HEK293 (cell line): ENCODE data around the gene CD68.
A peak's percentile ranks its signal among the peaks of the same experiment; 100 is the strongest.

Source experiments
- BCL11B ChIP-seq: fragments of 450-650 bp; formaldehyde crosslinking; IDR thresholded peaks from 2 replicates; pipeline ENCODE4 v1.5.1; 2016; ENCODE audit warnings: low read depth, missing biosample characterization, missing genetic modification characterization
- GLI4 ChIP-seq: fragments of 450-650 bp; formaldehyde crosslinking; IDR thresholded peaks from 2 replicates; pipeline ENCODE4 v1.5.1; 2016; ENCODE audit warnings: missing biosample characterization, missing genetic modification characterization
- KLF7 ChIP-seq: fragments of 450-650 bp; formaldehyde crosslinking; IDR thresholded peaks from 2 replicates; pipeline ENCODE4 v1.5.1; 2016; ENCODE audit warnings: missing biosample characterization, missing genetic modification characterization, borderline replicate concordance
- SALL2 ChIP-seq: fragments of 450-650 bp; formaldehyde crosslinking; IDR thresholded peaks from 2 replicates; pipeline ENCODE4 v1.5.0; 2017; ENCODE audit warnings: missing biosample characterization, mild to moderate bottlenecking, missing genetic modification characterization, borderline replicate concordance
- SP2 ChIP-seq: fragments of 450-650 bp; formaldehyde crosslinking; IDR thresholded peaks from 2 replicates; pipeline ENCODE4 v1.5.1; 2016; ENCODE audit warnings: missing biosample characterization, missing genetic modification characterization
- SP3 ChIP-seq: fragments of 450-650 bp; formaldehyde crosslinking; IDR thresholded peaks from 2 replicates; pipeline ENCODE4 v1.5.1; 2016; ENCODE audit warnings: missing biosample characterization, missing genetic modification characterization
- SP7 ChIP-seq: fragments of 450-650 bp; formaldehyde crosslinking; IDR thresholded peaks from 2 replicates; pipeline ENCODE4 v1.5.1; 2016; ENCODE audit warnings: missing biosample characterization, missing genetic modification characterization
- YY1 ChIP-seq: fragments of 450-650 bp; formaldehyde crosslinking; IDR thresholded peaks from 2 replicates; pipeline ENCODE4 v1.5.1; 2018; ENCODE audit warnings: missing biosample characterization, missing genetic modification characterization
- ZBTB21 ChIP-seq: fragments of 450-650 bp; formaldehyde crosslinking; IDR thresholded peaks from 2 replicates; pipeline ENCODE4 v1.5.1; 2017; ENCODE audit warnings: missing biosample characterization, missing genetic modification characterization
- ZBTB48 ChIP-seq: fragments of 450-650 bp; formaldehyde crosslinking; IDR thresholded peaks from 2 replicates; pipeline ENCODE4 v1.5.1; 2016; ENCODE audit warnings: missing biosample characterization, missing genetic modification characterization
- ZFP41 ChIP-seq: fragments of 450-650 bp; formaldehyde crosslinking; IDR thresholded peaks from 2 replicates; pipeline ENCODE4 v1.5.1; 2016; ENCODE audit warnings: missing biosample characterization, missing genetic modification characterization, borderline replicate concordance
- ZIC2 ChIP-seq: fragments of 450-650 bp; formaldehyde crosslinking; IDR thresholded peaks from 2 replicates; pipeline ENCODE4 v1.5.1; 2016; ENCODE audit warnings: missing biosample characterization, missing genetic modification characterization
- ZNF133 ChIP-seq: fragments of 450-650 bp; formaldehyde crosslinking; IDR thresholded peaks from 2 replicates; pipeline ENCODE4 v1.5.1; 2016; ENCODE audit warnings: missing biosample characterization, missing genetic modification characterization
- ZNF140 ChIP-seq: fragments of 450-650 bp; formaldehyde crosslinking; IDR thresholded peaks from 2 replicates; pipeline ENCODE4 v1.5.1; 2016; ENCODE audit warnings: missing biosample characterization, missing genetic modification characterization
- ZNF155 ChIP-seq: fragments of 450-650 bp; formaldehyde crosslinking; IDR thresholded peaks from 2 replicates; pipeline ENCODE4 v1.5.1; 2016; ENCODE audit warnings: missing biosample characterization, missing genetic modification characterization
- ZNF175 ChIP-seq: fragments of 450-650 bp; formaldehyde crosslinking; IDR thresholded peaks from 2 replicates; pipeline ENCODE4 v1.5.1; 2016; ENCODE audit warnings: missing biosample characterization, missing genetic modification characterization
- ZNF2 ChIP-seq: fragments of 450-650 bp; formaldehyde crosslinking; IDR thresholded peaks from 2 replicates; pipeline ENCODE4 v1.5.1; 2016; ENCODE audit warnings: missing biosample characterization, missing genetic modification characterization
- ZNF239 ChIP-seq: fragments of 450-650 bp; formaldehyde crosslinking; IDR thresholded peaks from 2 replicates; pipeline ENCODE4 v1.5.1; 2016; ENCODE audit warnings: missing biosample characterization, missing genetic modification characterization
- ZNF292 ChIP-seq: fragments of 450-650 bp; formaldehyde crosslinking; IDR thresholded peaks from 2 replicates; pipeline ENCODE4 v1.5.1; 2016; ENCODE audit warnings: low read depth, missing biosample characterization, missing genetic modification characterization, borderline replicate concordance
- ZNF354C ChIP-seq: fragments of 450-650 bp; formaldehyde crosslinking; IDR thresholded peaks from 2 replicates; pipeline ENCODE4 v1.5.1; 2016; ENCODE audit warnings: missing biosample characterization, missing genetic modification characterization, low read depth, borderline replicate concordance
- ZNF391 ChIP-seq: fragments of 450-650 bp; formaldehyde crosslinking; IDR thresholded peaks from 2 replicates; pipeline ENCODE4 v1.5.1; 2016; ENCODE audit warnings: low read depth, missing biosample characterization, missing genetic modification characterization, borderline replicate concordance
- ZNF394 ChIP-seq: fragments of 450-650 bp; formaldehyde crosslinking; IDR thresholded peaks from 2 replicates; pipeline ENCODE4 v1.5.1; 2016; ENCODE audit warnings: missing biosample characterization, missing genetic modification characterization, mild to moderate bottlenecking, moderate library complexity, borderline replicate concordance
- ZNF423 ChIP-seq: fragments of 450-650 bp; formaldehyde crosslinking; IDR thresholded peaks from 2 replicates; pipeline ENCODE4 v1.5.1; 2016; ENCODE audit warnings: missing biosample characterization, missing genetic modification characterization
- ZNF513 ChIP-seq: fragments of 450-650 bp; IDR thresholded peaks from 2 replicates; pipeline ENCODE4 v1.5.1; 2018; ENCODE audit warnings: missing biosample characterization, missing genetic modification characterization
- ZNF560 ChIP-seq: fragments of 450-650 bp; formaldehyde crosslinking; IDR thresholded peaks from 2 replicates; pipeline ENCODE4 v1.5.1; 2017; ENCODE audit warnings: missing biosample characterization, missing genetic modification characterization, borderline replicate concordance
- ZNF600 ChIP-seq: fragments of 450-650 bp; formaldehyde crosslinking; IDR thresholded peaks from 2 replicates; pipeline ENCODE4 v1.5.1; 2016; ENCODE audit warnings: missing biosample characterization, missing genetic modification characterization
- ZNF610 ChIP-seq: fragments of 450-650 bp; formaldehyde crosslinking; IDR thresholded peaks from 2 replicates; pipeline ENCODE4 v1.5.1; 2016; ENCODE audit warnings: missing biosample characterization, missing genetic modification characterization, borderline replicate concordance
- ZNF629 ChIP-seq: fragments of 450-650 bp; formaldehyde crosslinking; IDR thresholded peaks from 2 replicates; pipeline ENCODE4 v1.5.1; 2017; ENCODE audit warnings: missing biosample characterization, missing genetic modification characterization
- ZNF654 ChIP-seq: fragments of 450-650 bp; formaldehyde crosslinking; IDR thresholded peaks from 2 replicates; pipeline ENCODE4 v1.5.1; 2016; ENCODE audit warnings: low read depth, missing biosample characterization, missing genetic modification characterization
- ZNF76 ChIP-seq: fragments of 450-650 bp; formaldehyde crosslinking; IDR thresholded peaks from 2 replicates; pipeline ENCODE4; 2016; ENCODE audit warnings: low read depth, missing biosample characterization, missing genetic modification characterization, borderline replicate concordance
- ZNF776 ChIP-seq: fragments of 450-650 bp; formaldehyde crosslinking; IDR thresholded peaks from 2 replicates; pipeline ENCODE4 v1.5.0; 2017; ENCODE audit warnings: missing biosample characterization, missing genetic modification characterization, borderline replicate concordance
- TF ChIP-seq, protein P1 (sequence below): fragments of 450-650 bp; formaldehyde crosslinking; IDR thresholded peaks from 2 replicates; pipeline ENCODE4 v1.5.1; 2016; ENCODE audit warnings: missing biosample characterization, missing genetic modification characterization
- TF ChIP-seq, protein P2 (sequence below): fragments of 450-650 bp; formaldehyde crosslinking; IDR thresholded peaks from 2 replicates; pipeline ENCODE4 v1.5.1; 2016; ENCODE audit warnings: missing biosample characterization, missing genetic modification characterization
- TF ChIP-seq, protein P3 (sequence below): fragments of 450-650 bp; formaldehyde crosslinking; IDR thresholded peaks from 2 replicates; pipeline ENCODE4 v1.5.1; 2016; ENCODE audit warnings: missing biosample characterization, missing genetic modification characterization

Gene CD68

DNA sequence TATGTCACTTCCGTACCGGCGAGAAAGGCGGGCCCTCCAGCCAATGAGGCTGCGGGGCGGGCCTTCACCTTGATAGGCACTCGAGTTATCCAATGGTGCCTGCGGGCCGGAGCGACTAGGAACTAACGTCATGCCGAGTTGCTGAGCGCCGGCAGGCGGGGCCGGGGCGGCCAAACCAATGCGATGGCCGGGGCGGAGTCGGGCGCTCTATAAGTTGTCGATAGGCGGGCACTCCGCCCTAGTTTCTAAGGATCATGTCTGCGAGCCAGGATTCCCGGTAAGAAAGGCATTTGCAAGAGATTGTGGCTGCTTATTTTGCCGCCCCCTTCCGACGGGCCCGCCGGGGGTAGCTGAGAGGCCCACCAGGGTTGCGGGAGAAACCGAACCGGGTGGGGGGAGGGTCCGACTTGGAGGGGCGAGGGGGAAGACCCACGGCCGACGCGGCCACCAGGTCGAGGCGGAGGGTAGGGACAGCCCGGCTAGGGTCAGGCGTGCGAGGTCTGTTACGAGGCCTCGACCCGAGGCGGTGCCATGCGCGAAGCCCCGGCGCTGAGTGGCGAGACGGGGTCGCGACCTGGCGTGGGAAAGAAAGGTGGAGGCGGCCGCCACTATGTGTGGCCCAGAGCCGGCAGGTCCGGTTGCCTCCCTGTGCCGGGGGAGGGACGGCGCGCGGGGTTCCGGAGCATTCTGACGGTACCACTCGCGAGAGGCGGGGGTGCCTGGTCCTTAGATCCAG, 6.7 kb upstream of the CD68 start (continued):
- no peak for TF ChIP-seq ZNF354C (tag by site-specific recombination)
- TF ChIP-seq SP7 (tag by site-specific recombination): no peak; the same call in none of the 2 replicates
- no peak for TF ChIP-seq ZNF133 (tag by site-specific recombination)
- no peak for TF ChIP-seq ZNF155 (tag by site-specific recombination)
- no peak for TF ChIP-seq ZNF776
- no peak for TF ChIP-seq ZIC2 (tag by site-specific recombination)
- TF ChIP-seq ZNF239 (tag by site-specific recombination): no peak
- peak; percentile 55 for TF ChIP-seq ZNF394 (tag by site-specific recombination)
- TF ChIP-seq ZNF513 (tag by site-specific recombination): no peak
- no peak for TF ChIP-seq ZNF292
- TF ChIP-seq ZNF654 (tag by site-specific recombination): no peak
- peak; percentile 65; the same call in 1 of the 2 replicates for TF ChIP-seq ZFP41
- TF ChIP-seq ZNF610 (tag by site-specific recombination): 0 out of 2 replicates have a peak, but pooled peaks have one; percentile 45
- TF ChIP-seq BCL11B (tag by site-specific recombination): no peak
- no peak for TF ChIP-seq SALL2
- peak; percentile 97 for TF ChIP-seq SP2 (tag by site-specific recombination)
- no peak for TF ChIP-seq ZNF600 (tag by site-specific recombination)
- no peak for TF ChIP-seq ZNF175 (tag by site-specific recombination)
- no peak for TF ChIP-seq ZNF76 (tag by site-specific recombination)
- TF ChIP-seq, protein P1, sequence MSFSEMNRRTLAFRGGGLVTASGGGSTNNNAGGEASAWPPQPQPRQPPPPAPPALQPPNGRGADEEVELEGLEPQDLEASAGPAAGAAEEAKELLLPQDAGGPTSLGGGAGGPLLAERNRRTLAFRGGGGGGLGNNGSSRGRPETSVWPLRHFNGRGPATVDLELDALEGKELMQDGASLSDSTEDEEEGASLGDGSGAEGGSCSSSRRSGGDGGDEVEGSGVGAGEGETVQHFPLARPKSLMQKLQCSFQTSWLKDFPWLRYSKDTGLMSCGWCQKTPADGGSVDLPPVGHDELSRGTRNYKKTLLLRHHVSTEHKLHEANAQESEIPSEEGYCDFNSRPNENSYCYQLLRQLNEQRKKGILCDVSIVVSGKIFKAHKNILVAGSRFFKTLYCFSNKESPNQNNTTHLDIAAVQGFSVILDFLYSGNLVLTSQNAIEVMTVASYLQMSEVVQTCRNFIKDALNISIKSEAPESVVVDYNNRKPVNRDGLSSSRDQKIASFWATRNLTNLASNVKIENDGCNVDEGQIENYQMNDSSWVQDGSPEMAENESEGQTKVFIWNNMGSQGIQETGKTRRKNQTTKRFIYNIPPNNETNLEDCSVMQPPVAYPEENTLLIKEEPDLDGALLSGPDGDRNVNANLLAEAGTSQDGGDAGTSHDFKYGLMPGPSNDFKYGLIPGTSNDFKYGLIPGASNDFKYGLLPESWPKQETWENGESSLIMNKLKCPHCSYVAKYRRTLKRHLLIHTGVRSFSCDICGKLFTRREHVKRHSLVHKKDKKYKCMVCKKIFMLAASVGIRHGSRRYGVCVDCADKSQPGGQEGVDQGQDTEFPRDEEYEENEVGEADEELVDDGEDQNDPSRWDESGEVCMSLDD (tag by site-specific recombination): 0 out of 2 replicates have a peak, but pooled peaks have one; percentile 40
- no peak for TF ChIP-seq ZNF560
- no peak for TF ChIP-seq ZBTB48 (tag by site-specific recombination)
- no peak for TF ChIP-seq ZNF140 (tag by site-specific recombination)
- TF ChIP-seq SP3 (tag by site-specific recombination): peak; percentile 94
- TF ChIP-seq, protein P2, sequence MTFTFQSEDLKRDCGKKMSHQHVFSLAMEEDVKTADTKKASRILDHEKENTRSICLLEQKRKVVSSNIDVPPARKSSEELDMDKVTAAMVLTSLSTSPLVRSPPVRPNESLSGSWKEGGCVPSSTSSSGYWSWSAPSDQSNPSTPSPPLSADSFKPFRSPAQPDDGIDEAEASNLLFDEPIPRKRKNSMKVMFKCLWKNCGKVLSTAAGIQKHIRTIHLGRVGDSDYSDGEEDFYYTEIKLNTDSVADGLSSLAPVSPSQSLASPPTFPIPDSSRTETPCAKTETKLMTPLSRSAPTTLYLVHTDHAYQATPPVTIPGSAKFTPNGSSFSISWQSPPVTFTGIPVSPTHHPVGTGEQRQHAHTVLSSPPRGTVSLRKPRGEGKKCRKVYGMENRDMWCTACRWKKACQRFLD: 0 out of 2 replicates have a peak, but pooled peaks have one; percentile 11
- peak; percentile 91 for TF ChIP-seq GLI4 (tag by site-specific recombination)
- 0 out of 2 replicates have a peak, but pooled peaks have one; percentile 15 for TF ChIP-seq ZNF423 (tag by site-specific recombination)
- peak; percentile 60; the same call in 1 of the 2 replicates for TF ChIP-seq YY1
- TF ChIP-seq, protein P3, sequence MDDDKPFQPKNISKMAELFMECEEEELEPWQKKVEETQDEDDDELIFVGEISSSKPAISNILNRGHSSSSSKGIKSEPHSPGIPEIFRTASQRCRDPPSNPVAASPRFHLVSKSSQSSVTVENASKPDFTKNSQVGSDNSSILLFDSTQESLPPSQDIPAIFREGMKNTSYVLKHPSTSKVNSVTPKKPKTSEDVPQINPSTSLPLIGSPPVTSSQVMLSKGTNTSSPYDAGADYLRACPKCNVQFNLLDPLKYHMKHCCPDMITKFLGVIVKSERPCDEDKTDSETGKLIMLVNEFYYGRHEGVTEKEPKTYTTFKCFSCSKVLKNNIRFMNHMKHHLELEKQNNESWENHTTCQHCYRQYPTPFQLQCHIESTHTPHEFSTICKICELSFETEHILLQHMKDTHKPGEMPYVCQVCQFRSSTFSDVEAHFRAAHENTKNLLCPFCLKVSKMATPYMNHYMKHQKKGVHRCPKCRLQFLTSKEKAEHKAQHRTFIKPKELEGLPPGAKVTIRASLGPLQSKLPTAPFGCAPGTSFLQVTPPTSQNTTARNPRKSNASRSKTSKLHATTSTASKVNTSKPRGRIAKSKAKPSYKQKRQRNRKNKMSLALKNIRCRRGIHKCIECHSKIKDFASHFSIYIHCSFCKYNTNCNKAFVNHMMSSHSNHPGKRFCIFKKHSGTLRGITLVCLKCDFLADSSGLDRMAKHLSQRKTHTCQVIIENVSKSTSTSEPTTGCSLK (tag by site-specific recombination): no peak
- no peak for TF ChIP-seq ZNF2 (tag by site-specific recombination)
- TF ChIP-seq KLF7 (tag by site-specific recombination): peak; percentile 60; the same call in 1 of the 2 replicates
- peak; percentile 92 for TF ChIP-seq ZBTB21 (tag by site-specific recombination)
- peak; percentile 98 for TF ChIP-seq ZNF629 (tag by site-specific recombination)
- TF ChIP-seq ZNF391: peak; percentile 23; the same call in 1 of the 2 replicates
